Prostate gland (tissue), 2 donors: Measurements from ENCODE around the gene YTHDF1.

Experiments
- CTCF ChIP-seq, 4 experiments: fragments of 200-600 bp in 2 of 4; fragments of 450-650 bp in 2 of 4; sonication (generic) in 2 of 4; IDR thresholded peaks; 1 replicate in 3 of 4; 2 replicates in 1 of 4; pipeline ENCODE4 v1.5.1; 2016 to 2019; ENCODE audit warnings: antibody characterized with exemption in 4 of 4, mild to moderate bottlenecking in 2 of 4, moderate library complexity in 2 of 4
- POLR2A ChIP-seq: fragments of 450-650 bp; IDR thresholded peaks from one replicate; pipeline ENCODE4 v1.6.1; 2016; ENCODE audit warnings: antibody characterized with exemption, mild to moderate bottlenecking

GRCh38 chr20:63167918-63168520 is 47.9 kb downstream of the YTHDF1 start:
- TF ChIP-seq CTCF (IDR thresholded peaks at IDR 0.05) (no peak), POLR2A (no peak)
